HG02798 (cell line): ENCODE results near the gene HAP1.
A peak's percentile ranks its signal among the peaks of the same experiment; 100 is the strongest.

ENCODE experiments used
- ATAC-seq: cut with Tn5 transposase; IDR thresholded peaks from one replicate; pipeline ENCODE4 v1.9.1; 2021; ENCODE audit warnings: mild to moderate bottlenecking; ENCODE audit not compliant: unreplicated experiment, poor library complexity

HAP1 gene

GRCh38 chr17:41766135-41766534, 31.7 kb upstream of the HAP1 start:
- no peak for ATAC-seq

DNA sequence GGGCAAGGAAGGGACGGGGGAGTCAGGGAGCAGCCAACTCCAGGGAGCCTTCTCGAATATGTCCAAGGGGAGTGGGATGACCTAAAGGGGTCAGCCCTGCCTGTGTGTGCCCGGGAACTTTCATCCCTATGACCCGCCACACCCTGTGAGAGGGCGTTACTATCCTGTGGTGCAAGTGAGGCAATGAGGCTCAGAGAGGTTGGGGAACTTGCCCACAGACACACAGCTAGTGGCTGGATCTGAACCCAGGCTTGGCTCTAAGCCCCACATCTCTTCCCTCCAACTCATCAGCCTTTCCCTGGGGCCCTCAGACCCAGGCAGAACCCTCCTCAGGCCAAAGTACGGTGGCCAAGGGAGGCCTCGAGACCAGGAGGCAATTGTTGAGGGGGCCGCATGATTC, 28.9 kb upstream of the HAP1 start:
- no peak for ATAC-seq

DNA sequence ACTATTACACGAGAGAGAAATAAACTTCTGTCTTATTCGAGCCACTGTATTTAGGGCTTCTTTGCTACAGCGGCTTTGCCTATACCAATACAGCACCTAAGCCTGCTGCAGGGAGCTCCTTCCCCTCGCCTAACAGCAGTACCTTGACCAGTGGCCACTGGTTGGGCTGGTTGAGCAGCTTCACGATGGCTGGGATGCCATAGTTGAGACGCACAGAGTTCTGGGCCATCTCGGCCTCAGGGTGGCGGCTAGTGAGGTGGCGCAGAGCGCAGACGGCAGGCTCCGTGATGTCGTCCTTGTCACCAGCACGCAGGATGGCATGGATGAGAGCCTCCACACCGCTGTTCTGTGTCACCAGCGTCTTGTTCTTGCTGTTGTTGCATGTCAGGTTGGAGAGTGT, 28.4 kb upstream of the HAP1 start:
- no peak for ATAC-seq

DNA sequence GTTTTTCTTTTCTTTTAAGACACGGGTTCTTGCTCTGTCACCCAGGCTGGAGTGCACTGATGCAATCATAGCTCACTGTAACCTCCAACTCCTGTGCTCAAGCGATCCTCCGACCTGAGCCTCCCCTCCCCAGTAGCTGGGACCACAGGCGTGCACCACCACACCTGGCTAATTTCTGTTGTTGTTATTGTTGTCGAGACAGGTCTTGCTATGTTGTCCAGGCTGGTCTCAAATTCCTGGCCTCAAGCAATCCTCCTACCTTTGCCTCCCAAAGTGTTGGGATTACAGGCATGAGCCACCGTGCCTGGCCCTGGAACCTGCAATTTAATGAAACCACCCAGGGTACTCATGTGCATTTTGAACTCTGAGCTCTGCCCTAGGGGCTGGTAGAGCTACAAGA, 27.9 kb upstream of the HAP1 start:
- no peak for ATAC-seq

- ATAC-seq = no peak
These were observed 26.4 kb upstream of the HAP1 start for GRCh38 chr17:41760878-41761277.

DNA sequence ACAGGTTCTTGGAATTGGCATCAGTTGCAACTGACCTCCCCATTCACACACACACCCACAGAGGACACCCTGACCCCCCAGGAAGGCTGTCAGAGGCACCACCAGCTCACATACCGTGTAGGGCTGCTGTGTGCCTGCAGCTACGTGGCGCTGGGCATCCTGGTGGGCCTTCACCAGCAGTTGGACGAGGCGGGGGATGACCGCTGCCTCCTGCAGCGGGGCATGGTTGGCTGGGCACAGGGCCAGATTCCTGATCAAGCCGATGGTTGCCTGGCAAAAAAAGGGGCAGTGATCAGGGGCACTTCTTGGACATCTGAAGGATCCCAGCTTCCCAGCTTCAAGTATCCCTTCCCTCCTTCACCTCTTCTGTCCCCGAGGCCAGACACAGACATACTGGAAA, 24.2 kb upstream of the HAP1 start:
- no peak for ATAC-seq

DNA sequence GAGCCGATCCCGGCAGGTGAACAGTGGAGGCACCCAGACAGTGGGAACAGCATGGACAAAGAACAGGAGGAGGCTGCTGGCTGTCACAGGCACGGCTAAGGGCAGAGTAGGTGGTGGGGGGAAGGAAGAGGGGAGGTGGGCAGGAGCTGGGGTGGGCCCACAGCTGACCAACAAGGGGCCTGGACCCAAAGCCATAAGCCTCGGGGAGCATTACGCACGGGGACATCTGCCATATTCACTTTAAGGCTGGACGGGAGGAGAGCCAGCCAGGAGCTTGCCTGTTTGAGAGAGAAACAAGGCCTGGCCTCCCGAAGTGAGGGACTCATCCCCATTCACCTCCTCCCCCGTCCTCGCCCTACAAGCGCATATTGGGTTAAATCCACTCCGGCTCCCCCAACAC, 19.6 kb upstream of the HAP1 start:
- ATAC-seq = no peak

GRCh38 chr17:41751288-41751687, 16.8 kb upstream of the HAP1 start:
- no peak for ATAC-seq

GRCh38 chr17:41750862-41751261, 16.4 kb upstream of the HAP1 start:
- no peak for ATAC-seq

- ATAC-seq = no peak
These were observed 13.8 kb upstream of the HAP1 start for GRCh38 chr17:41748275-41748674.

- ATAC-seq = no peak
These were observed 7.3 kb upstream of the HAP1 start for GRCh38 chr17:41741709-41742108.

- ATAC-seq = no peak
These were observed 6.1 kb upstream of the HAP1 start for GRCh38 chr17:41740506-41740905.

DNA sequence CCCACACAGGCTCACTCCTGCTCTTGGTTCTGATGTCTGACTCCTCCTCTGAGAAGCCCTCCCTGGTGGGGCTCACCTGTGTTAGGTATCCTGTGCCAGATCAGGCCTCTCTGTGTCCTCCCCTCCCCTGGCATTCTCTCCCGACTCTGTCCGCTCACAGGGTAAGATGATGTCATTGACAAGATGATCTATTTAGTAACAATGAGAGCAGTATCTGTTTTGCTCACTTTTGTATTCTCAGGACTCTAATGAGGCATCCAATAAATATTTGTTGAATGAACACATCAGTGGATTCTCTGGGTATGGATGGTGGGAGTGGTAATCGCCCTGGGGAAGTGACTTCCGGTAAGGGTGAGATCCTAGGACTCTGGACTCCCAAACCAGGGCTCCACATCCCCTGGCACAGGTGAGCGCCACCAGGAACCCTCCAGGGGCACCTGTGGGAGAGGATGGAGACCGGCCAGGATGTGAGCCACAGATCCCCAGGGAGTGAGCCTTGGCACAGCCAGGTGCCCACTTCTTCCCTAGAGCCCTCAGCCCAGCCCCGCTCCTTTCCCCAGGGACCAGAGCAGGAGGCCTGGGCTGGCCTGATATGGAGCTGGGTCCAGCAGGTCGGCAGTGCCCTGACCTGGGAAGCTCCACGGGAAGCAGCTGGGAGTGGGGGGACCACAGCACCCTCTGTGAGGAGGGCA, 5.4 kb upstream of the HAP1 start:
- ATAC-seq = no peak

GRCh38 chr17:41738801-41739112, 4.3 kb upstream of the HAP1 start:
- ATAC-seq = no peak

- peak; percentile 77 for ATAC-seq
These were observed 3.8 kb upstream of the HAP1 start for GRCh38 chr17:41738077-41738800.

- ATAC-seq = no peak
These were observed 3.2 kb upstream of the HAP1 start for GRCh38 chr17:41737680-41738023.

DNA sequence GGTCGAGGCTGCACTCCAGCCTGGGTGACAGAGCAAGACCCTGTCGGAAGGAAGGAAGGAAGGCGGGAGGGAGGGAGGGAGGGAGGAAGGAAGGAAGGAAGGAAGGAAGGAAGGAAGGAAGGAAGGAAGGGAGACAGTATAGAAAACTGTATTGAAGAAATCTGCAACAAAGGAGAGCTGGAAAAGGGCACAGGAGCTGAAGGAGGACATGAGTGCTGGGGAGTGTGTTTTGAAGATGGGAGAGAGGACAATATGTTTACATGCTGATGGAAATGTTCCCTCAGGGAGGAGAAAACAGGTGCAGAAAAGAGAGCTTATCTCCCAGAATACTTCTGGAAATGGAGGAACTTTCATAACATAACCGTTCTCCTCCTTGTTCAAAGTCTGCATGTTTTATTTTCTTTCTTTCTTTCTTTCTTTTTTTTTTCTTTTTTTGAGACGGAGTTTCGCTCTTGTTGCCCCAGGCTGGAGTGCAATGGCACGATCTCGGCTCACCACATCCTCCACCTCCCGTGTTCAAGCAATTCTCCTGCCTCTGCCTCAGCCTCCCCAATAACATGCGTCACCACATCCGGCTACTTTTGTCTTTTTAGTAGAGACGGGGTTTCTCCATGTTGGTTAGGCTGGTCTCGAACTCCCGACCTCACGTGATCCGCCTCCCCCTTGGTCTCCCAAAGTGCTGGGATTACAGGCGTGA, 2.7 kb upstream of the HAP1 start:
- no peak for ATAC-seq

- no peak for ATAC-seq
These were observed 1.3 kb upstream of the HAP1 start for GRCh38 chr17:41735744-41736143.

DNA sequence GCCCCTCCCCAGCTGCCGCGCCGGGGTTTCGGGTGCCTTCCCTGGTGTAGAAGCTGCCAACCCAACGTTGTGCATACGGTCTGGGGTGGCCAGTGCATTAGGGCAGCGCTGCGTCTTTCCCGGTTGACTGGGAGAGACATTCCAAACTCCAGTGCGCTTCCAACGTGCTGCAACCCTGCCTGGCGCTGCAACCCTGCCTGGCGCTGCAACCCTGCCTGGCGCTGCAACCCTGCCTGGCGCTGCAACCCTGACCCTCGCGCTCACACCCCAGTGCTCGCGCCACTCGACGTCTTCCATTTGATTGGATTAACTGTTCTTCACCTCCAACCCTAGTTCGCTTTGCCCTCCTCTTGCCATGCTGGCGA, 488 bp upstream of the HAP1 start:
- no peak for ATAC-seq

DNA sequence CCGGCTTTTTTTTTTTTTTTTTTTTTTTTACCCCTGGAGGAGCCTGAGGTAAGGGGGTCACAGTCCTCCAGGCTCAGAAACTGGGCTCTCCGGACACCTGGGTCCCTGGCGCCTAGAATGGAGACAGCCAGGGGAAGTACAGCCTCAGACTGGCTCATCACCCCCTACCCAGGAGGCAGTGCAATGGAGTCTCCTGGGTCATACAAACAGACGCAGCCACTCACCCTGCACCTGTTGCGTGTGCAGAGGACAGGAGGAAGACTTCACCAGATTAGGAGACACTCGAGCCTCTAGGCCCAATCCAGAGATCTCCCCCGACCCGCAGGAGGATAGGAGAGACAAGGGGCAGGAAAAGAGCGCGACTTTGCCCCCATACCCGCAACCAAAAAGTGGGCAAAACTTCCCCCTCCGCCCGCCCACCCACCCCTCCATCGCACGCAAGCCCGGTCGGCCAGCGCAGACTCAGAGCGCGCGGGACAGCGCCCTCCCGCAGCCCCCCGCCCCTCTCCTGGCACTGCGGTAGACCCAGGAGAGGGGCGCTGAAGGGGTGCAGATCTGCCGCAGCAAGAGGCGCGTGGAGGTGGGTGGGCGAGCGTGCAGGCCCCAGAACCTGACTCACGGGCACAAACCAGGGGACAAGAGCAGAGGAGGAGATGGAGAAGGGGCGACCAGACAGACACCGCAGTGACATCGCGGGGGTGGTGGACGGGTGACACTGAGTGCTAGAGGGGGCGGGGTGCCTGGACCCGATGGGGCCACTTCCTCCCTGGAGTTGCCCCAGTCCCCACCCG, 900 bp downstream of the HAP1 start:
- ATAC-seq = no peak

GRCh38 chr17:41731836-41732235, 2.6 kb downstream of the HAP1 start:
- ATAC-seq = no peak
